AG20443 (cell line): Measurements from ENCODE around the gene MSMO1.
"Not testable (repeated sequence)": the region's sequence is repeated elsewhere in the genome, so short reads cannot be mapped to it uniquely, and the experiment has no call there.

Experiments
- DNase-seq: peaks from one replicate; pipeline ENCODE4 v3.0.0; 2012; ENCODE audit warnings: low spot score, mixed read lengths

Gene MSMO1

GRCh38 chr4:165324918-165325304, 2.6 kb upstream of the MSMO1 start:
- DNase-seq = no peak

GRCh38 chr4:165325732-165326512, 1.5 kb upstream of the MSMO1 start:
- peak; percentile 31 for DNase-seq

DNA sequence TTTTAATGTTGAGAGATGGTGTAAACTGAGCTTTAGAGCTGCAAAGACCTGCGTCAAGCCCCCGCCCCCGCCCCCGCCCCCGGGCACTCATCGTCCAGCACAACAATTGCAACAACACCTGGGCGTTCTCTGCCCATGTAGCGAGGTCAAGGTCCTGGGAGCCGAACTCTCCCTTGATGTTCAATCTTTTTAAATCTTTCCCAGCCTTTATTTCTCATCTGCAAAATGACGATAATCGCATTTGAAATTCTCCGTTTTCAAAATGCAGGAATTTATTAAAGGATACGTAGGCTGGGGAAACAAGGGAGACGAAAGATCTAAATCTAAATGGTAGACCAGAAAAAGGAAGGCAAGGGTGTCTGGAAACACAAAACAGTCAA, 648 bp upstream of the MSMO1 start:
- DNase-seq = peak; percentile 38

GRCh38 chr4:165328101-165328425, 594 bp downstream of the MSMO1 start:
- DNase-seq = no peak

DNA sequence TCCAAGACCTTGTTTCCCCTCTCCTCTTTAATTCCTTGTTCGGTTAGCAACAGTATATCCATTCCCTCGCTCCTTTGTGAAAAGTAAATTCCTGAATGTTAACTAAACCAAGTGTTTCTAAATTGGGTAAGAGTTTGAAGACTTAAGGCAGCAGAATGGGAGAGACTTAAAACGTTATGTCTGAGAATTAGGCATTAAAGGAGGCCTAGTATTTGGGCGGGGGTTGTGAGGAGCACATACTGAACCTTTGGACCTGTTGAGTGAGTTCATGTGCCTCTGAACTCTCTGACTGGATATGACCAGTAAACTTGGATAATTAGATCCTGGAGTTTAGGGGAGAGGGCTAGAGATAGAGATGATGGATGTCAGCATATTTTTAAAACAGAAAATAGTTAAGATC, 1.2 kb downstream of the MSMO1 start:
- DNase-seq = no peak

- no peak for DNase-seq
These were observed 2.6 kb downstream of the MSMO1 start for GRCh38 chr4:165330071-165330470.

DNA sequence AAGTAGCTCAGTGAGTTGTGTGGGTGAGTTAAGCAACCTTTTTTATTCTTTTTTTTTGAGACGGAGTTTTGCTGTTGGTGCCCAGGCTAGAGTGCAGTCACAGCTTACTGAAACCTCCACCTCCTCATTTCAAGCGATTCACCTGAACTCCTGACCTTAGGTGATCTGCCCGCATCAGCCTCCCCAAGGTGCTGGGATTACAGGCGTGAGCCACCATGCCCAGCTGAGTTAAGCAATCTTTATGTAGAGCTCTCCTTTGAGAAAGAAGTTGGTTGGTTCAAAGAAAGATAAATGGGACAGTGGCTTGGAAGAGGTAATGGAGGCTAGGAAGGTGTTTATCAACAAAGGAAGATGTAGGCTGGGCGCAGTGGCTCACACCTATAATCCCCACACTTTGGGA, 3.2 kb downstream of the MSMO1 start:
- DNase-seq = no peak

DNA sequence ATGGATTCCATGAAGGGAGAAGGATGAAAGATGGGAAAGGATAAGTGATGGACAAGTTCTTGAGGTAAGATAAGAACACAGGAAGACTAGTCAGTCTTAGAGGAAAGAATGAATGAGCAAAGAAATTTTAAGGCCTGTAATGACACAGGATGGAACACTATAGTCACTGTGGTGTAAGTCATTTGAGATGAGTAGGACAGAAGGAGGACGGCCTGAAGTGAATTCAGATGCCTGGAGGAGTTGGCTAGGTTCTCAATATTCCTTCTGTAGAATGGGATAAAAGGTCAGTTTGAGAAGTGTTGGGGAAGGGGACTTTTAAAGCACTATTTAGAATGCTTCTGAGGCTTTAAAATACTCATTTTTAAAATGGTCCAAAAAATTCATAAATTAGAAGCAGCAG, 3.9 kb downstream of the MSMO1 start:
- DNase-seq = no peak

DNA sequence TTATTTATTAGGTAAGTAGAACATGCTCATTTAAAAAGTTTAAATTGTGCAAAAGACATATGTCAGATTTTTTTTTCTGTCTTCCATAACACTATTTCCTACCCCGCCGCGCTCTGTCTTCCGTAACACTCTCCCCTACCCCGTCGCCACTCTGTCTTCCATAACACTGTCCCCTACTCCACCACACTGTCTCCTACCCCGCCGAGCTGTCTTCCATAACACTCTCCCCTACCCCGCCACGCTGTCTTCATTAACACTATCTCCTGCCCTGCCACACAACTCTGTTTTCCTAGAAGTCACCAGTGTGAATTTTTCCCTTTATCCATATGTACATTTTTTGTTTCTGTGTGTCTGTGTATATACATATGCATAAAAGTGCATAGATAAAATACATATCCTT, 4.4 kb downstream of the MSMO1 start:
- no peak for DNase-seq

DNA sequence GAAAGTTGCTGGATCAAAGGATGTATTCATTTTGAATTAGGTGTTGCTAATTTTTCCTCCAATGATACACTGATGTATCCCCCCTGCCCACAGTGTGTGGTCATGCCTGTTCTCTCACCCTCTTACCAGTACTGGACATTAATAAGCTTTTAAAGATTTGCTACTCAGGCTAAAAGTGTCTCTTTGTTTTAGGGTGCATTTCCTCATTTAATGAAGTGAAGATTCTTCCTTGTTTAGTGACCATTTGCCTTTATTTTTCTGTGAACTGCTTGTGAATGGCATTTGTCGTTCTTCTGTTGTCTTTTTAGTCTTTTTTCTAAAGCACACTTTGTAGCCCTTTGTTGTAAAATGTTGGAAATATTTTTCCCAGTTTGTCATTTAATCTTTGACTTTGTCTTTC, 5.0 kb downstream of the MSMO1 start:
- DNase-seq = no peak

DNA sequence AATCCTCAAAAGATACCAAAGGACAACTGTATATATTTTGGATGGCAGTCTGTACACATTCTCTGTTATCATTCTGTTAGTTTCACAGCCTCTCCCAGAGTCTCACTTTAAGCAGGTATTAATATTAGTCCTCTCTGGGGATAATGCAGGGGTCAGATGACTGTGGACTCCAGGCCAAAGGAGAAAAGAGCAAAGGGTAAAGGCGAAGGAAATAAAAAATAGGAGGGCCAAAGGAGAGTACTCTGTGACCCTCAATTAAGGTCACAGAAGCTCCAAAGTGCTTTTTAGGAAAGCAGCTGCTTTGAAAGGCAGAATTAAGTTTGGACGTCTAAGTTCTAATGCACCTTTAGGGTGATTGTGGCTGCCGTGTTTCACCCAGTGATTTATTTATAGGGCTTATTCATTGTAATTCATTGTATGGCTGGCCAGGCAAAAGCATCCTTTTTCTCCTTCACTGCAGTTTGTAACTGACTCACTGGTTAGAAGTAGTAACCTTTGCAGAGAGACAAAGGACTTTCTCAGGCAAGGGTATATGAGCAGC, 7.8 kb downstream of the MSMO1 start:
- no peak for DNase-seq

DNA sequence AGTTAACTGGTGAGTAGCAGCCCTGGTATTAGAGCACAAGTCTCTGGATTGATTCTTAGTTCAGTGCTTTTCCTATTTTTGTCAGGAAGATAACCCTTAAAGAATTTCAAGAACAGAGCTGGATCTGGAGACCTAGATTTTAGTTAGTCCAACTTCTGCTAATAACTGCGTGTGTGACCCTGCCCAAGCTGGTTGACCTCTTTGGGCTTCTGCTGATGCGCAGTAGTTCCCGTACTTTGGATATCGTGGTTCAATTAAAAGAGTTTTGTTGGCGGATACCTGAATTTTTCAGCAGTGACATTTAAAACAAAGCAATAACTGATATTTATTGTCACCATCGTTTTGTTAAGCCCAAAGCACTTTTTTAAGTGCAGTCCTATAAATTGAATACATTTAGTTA, 9.3 kb downstream of the MSMO1 start:
- DNase-seq = no peak

GRCh38 chr4:165342340-165342739, 14.9 kb downstream of the MSMO1 start:
- DNase-seq = not testable (repeated sequence)

GRCh38 chr4:165343353-165344191, 16.1 kb downstream of the MSMO1 start:
- DNase-seq = no peak

DNA sequence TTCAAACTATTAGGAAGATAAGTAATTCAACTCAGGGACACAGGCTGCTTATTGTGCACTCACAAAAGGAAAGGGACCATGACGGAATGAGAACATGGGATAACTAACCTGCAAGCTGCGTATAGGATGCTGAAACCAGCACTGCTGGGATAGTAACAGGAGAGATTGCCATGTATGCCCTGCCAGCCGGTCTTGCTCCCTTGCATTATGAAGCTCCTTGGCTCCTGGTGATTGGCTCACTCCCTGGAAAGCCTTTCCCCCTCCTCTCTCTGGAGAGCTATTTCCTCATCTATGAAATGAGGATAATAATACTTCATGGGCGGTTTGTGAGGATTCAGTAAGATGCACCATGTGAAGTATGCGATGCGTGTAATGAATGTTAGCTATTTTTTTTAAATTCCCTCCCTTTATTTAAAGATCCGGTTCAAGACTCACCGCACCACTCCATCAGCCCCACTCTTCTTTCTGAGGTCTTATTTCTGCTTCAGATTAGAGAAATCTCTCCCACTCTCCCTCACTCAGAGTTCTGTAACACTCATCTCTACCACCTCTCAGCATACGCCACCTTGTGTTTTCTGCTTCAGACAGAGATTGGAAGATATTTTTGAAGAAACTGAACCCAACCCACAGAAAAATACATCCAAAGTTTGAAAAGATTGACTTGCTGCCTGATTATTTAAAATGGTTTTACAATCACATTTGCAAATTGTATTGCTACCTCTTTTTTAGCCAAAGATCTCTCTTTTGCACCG, 18.4 kb downstream of the MSMO1 start:
- DNase-seq = no peak

DNA sequence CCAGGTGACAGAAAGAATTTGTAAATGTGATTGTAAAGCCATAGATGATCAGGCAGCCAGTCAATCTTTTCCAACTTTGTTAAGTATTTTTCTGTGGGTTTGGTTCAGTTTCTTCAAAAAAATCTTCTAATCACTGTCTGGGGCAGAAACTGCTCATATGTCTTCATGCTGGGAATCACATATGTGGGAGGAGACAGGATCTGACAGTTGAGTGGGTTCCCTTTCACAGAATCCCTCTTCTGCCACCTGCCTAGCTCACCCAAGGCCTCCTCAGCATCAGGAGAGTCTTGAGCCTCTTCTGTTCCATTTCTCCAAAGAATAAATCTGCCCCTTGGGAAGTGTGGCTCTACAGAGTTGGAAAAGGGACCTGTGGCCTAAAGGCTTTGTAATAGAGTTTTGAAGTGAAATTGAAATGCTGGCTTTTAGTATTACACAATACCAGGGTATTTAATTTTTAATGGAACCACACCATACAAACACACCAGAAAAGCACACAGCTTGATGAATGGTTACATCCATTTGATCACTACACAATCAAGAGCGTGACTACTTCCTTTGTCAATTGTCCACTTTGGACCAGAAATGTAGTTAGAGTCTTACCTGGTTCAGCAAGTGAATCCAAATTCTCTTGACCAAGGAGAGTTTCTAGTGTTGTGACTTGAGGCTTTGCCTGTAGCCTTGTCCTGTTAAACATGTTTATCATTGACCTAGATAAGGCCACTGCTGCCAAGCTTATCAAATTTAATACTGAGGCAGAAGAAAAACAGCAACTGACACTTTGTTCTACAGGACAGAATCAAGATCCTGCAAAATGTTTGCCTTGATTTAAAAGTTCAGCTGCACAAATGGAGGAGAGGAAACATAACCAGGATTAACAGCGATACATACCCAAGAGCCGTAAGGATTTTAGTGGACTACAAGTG, 20.4 kb downstream of the MSMO1 start:
- DNase-seq = no peak

- DNase-seq = no peak
These were observed 24.1 kb downstream of the MSMO1 start for GRCh38 chr4:165351359-165352130.

DNA sequence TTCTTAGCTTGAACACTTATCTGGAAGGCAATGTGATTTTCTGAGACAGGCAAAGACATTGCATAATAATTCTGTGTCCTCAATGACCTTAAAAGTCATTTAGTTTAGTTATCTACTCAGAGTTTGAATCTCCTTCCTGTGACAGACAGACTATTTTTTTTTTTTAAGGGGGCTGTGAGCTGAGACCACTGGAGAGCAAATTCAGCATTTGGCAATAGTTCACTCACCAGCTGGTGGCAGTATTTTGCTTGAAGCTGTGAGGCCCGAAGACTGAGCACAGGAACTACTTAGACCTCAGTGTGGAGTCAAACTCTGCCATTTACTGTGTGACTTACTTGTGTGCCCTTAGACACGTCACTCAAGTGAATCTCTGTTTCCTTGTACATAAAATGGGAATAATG, 28.4 kb downstream of the MSMO1 start:
- peak; percentile 44 for DNase-seq

DNA sequence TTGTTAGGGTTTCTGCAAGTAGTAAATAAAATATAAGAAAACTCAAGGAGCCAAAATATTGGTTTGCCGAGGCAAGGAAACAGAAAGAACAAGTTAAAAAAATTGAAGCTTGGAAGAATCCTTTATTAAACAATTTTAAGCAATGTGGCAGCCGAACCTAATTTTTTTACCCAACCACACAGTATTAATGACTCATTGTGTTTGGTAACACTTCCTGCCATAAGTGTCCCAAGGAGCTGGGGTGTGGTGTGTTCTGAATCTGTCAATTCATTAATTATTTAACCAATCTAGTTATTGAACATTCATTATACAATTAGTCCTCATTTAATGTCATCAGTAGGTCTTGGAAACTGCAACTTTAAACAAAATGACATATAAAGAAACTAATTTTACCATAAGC, 32.0 kb downstream of the MSMO1 start:
- DNase-seq = peak; percentile 64

DNA sequence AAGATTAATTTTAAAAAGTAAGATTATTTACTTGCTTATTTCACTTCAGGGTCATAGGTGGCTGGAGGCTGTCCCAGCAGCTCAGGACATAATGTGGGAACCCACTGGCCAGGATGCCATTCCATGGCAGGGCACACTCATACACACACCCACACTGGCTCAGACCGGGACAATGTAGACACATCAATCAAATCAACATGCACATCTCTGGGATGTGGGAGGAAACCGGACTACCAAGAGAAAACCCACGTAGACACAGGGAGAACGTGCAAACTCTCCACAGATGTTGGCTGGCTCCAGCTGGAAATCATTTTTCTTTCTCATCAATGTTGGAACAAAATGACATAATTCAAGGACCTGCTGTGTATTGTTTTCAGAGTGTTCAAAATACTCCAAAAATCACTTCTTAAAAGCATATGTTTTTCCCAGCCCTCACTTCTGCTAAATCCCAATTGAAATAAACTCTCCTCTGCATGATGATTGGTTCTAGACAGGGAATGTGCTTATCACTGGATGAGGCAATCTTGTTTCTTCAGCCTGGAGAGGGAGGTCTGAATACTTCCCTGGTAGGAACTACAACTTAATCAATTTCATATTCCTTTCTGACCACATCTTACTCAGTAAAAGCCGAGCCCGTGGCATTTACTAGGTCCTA, 32.7 kb downstream of the MSMO1 start:
- DNase-seq = peak; percentile 49
